DOHH2 (cell line): ENCODE results near the gene GPR157.

Experiments used
- EZH2phosphoT487 ChIP-seq: fragments of 200-600 bp; sonication (generic); IDR thresholded peaks from 2 replicates; pipeline ENCODE4 v1.6.1; 2017; ENCODE audit warnings: borderline replicate concordance, mild to moderate bottlenecking, antibody characterized with exemption, low read length, moderate library complexity, mixed read lengths
- TF ChIP-seq, protein P1 (sequence below): fragments of 200-600 bp; sonication (generic); IDR thresholded peaks from one replicate; pipeline ENCODE4 v1.5.1; 2014; ENCODE audit warnings: antibody characterized with exemption, mild to moderate bottlenecking, low read depth, low read length; ENCODE audit not compliant: poor library complexity, severe bottlenecking

GRCh38 chr1:9111957-9112356 lies 16.9 kb downstream of the GPR157 start:
- TF ChIP-seq, protein P1, sequence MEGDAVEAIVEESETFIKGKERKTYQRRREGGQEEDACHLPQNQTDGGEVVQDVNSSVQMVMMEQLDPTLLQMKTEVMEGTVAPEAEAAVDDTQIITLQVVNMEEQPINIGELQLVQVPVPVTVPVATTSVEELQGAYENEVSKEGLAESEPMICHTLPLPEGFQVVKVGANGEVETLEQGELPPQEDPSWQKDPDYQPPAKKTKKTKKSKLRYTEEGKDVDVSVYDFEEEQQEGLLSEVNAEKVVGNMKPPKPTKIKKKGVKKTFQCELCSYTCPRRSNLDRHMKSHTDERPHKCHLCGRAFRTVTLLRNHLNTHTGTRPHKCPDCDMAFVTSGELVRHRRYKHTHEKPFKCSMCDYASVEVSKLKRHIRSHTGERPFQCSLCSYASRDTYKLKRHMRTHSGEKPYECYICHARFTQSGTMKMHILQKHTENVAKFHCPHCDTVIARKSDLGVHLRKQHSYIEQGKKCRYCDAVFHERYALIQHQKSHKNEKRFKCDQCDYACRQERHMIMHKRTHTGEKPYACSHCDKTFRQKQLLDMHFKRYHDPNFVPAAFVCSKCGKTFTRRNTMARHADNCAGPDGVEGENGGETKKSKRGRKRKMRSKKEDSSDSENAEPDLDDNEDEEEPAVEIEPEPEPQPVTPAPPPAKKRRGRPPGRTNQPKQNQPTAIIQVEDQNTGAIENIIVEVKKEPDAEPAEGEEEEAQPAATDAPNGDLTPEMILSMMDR = no peak
- TF ChIP-seq EZH2phosphoT487 = no peak
